Measurements from ENCODE around the gene OR5F1.

Gene OR5F1

GRCh38 chr11:55994525-55994924, at the start of gene OR5F1:
OR5F1 (minus strand) TSS chr11:55994625; CDS start chr11:55994625, 0 bp downstream.
- no peak within 1 kb of the TSS for H3K27ac ChIP-seq (ENCODE audit: low read length)
- H3K27me3 ChIP-seq (ENCODE audit: control insufficient read depth, insufficient read depth, low read length), result no peaks in the 10 kb centered on the region
- H3K9me3 ChIP-seq (ENCODE audit: control insufficient read depth, low read depth, low read length), result peaks cover 5% of the 10 kb centered on the region
- peaks cover 5% of the 10 kb centered on the region for H3K4me1 ChIP-seq (ENCODE audit: control insufficient read depth, low read depth, low read length)
- H3K4me3 ChIP-seq (ENCODE audit: low read length), result no peak within 1 kb of the TSS
- no peak within 1 kb of the TSS for H3K9ac ChIP-seq (ENCODE audit: low read length)
- no peaks in the 10 kb centered on the region for H3K36me3 ChIP-seq (ENCODE audit: control insufficient read depth, low read depth, low read length)

DNA sequence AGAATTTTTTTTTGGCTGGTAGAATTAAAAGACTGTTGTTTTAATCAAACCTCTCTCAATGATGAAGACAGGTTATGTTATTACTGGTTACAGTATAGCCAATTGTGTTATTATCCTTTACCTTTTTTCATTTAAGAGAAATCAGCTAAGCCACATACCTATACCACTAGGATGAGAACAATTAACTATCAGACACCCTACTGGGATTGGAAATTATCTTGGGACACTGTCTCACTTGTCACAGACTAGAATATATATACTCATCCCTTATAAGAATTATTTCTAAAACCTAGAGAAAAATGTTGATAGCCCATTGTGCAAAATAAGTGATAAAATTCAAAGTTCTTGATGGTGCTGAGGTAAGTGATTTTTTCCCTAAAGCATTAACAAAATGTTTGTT, 32.9 kb upstream of the OR5F1 start, which contains the start of gene OR5AS1:
Gene OR5AS1, plus strand, starts transcription at position 301 of the 400 bp plus-strand sequence. CDS start 2,765 bp downstream, outside the sequence.
- Histone ChIP-seq H3K9me3 (ENCODE audit: control insufficient read depth, low read depth, low read length) (peaks cover 4% of the 10 kb centered on the region), H3K4me3 (ENCODE audit: low read length) (no peak within 1 kb of the TSS), H3K27me3 (ENCODE audit: control insufficient read depth, insufficient read depth, low read length) (no peaks in the 10 kb centered on the region), H3K9ac (ENCODE audit: low read length) (no peak within 1 kb of the TSS), H3K4me1 (ENCODE audit: control insufficient read depth, low read depth, low read length) (no peaks in the 10 kb centered on the region), H3K36me3 (ENCODE audit: control insufficient read depth, low read depth, low read length) (no peaks in the 10 kb centered on the region), H3K27ac (ENCODE audit: low read length) (no peak within 1 kb of the TSS)

GRCh38 chr11:56013805-56014204, 19.4 kb upstream of the OR5F1 start:
- Histone ChIP-seq H3K4me1 (ENCODE audit: control insufficient read depth, low read depth, low read length) (no peaks in the 10 kb centered on the region), H3K9ac (ENCODE audit: low read length) (no peak overlapping the region), H3K4me3 (ENCODE audit: low read length) (no peak overlapping the region), H3K27me3 (ENCODE audit: control insufficient read depth, insufficient read depth, low read length) (no peaks in the 10 kb centered on the region), H3K9me3 (ENCODE audit: control insufficient read depth, low read depth, low read length) (no peaks in the 10 kb centered on the region), H3K36me3 (ENCODE audit: control insufficient read depth, low read depth, low read length) (no peaks in the 10 kb centered on the region), H3K27ac (ENCODE audit: low read length) (no peak overlapping the region)

- H3K4me1 ChIP-seq (ENCODE audit: control insufficient read depth, low read depth, low read length), result no peaks in the 10 kb centered on the region
- H3K9me3 ChIP-seq (ENCODE audit: control insufficient read depth, low read depth, low read length), result no peaks in the 10 kb centered on the region
- no peaks in the 10 kb centered on the region for H3K27me3 ChIP-seq (ENCODE audit: control insufficient read depth, insufficient read depth, low read length)
- no peaks in the 10 kb centered on the region for H3K36me3 ChIP-seq (ENCODE audit: control insufficient read depth, low read depth, low read length)
- H3K9ac ChIP-seq (ENCODE audit: low read length), result no peak overlapping the region
- H3K27ac ChIP-seq (ENCODE audit: low read length), result no peak overlapping the region
- H3K4me3 ChIP-seq (ENCODE audit: low read length), result no peak overlapping the region
These were observed 16.3 kb upstream of the OR5F1 start for GRCh38 chr11:56010716-56011115.

- no peaks in the 10 kb centered on the region for H3K27me3 ChIP-seq (ENCODE audit: control insufficient read depth, insufficient read depth, low read length)
- no peaks in the 10 kb centered on the region for H3K9me3 ChIP-seq (ENCODE audit: control insufficient read depth, low read depth, low read length)
- H3K4me1 ChIP-seq (ENCODE audit: control insufficient read depth, low read depth, low read length), result no peaks in the 10 kb centered on the region
- H3K4me3 ChIP-seq (ENCODE audit: low read length), result no peak overlapping the region
- H3K36me3 ChIP-seq (ENCODE audit: control insufficient read depth, low read depth, low read length), result no peaks in the 10 kb centered on the region
- no peak overlapping the region for H3K9ac ChIP-seq (ENCODE audit: low read length)
- no peak overlapping the region for H3K27ac ChIP-seq (ENCODE audit: low read length)
These were observed 23.5 kb downstream of the OR5F1 start for GRCh38 chr11:55970935-55971334.

- H3K27ac ChIP-seq (ENCODE audit: low read length), result no peak within 1 kb of the TSS
- H3K9ac ChIP-seq (ENCODE audit: low read length), result no peak within 1 kb of the TSS
- no peaks in the 10 kb centered on the region for H3K36me3 ChIP-seq (ENCODE audit: control insufficient read depth, low read depth, low read length)
These were observed 24.6 kb downstream of the OR5F1 start, which contains the start of gene OR10AG1 for GRCh38 chr11:55969845-55970244. OR10AG1 (minus strand) TSS chr11:55969945; CDS start chr11:55969907, 38 bp downstream.

DNA sequence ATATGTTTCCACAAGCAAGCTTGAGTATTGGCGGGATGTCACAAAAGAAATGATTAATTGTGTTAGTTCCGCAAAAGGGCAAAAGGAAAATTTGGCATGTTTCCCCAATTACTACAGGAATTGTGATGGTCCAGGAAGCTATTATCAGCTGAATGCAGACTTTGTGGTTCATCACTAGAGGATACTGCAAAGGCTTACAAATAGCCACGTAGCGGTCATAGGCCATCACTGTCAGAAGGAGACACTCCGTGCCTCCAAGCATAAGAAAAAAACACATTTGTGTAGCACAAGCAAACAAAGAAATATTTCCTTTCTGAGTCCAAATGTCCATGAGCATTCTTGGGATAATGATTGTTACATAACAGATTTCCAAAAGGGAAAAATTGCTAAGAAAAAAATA, 26.5 kb downstream of the OR5F1 start:
- H3K27ac ChIP-seq (ENCODE audit: low read length), result no peak overlapping the region
- no peaks in the 10 kb centered on the region for H3K4me1 ChIP-seq (ENCODE audit: control insufficient read depth, low read depth, low read length)
- H3K27me3 ChIP-seq (ENCODE audit: control insufficient read depth, insufficient read depth, low read length), result no peaks in the 10 kb centered on the region
- no peak overlapping the region for H3K4me3 ChIP-seq (ENCODE audit: low read length)
- H3K9ac ChIP-seq (ENCODE audit: low read length), result no peak overlapping the region
- no peaks in the 10 kb centered on the region for H3K36me3 ChIP-seq (ENCODE audit: control insufficient read depth, low read depth, low read length)
- no peaks in the 10 kb centered on the region for H3K9me3 ChIP-seq (ENCODE audit: control insufficient read depth, low read depth, low read length)

More at GRCh38 chr11:55969845-55970244, 24.6 kb downstream of the OR5F1 start, which contains the start of gene OR10AG1:
- no peak within 1 kb of the TSS for H3K4me3 ChIP-seq (ENCODE audit: low read length)
- H3K4me1 ChIP-seq (ENCODE audit: control insufficient read depth, low read depth, low read length), result no peaks in the 10 kb centered on the region
- no peaks in the 10 kb centered on the region for H3K27me3 ChIP-seq (ENCODE audit: control insufficient read depth, insufficient read depth, low read length)
- H3K9me3 ChIP-seq (ENCODE audit: control insufficient read depth, low read depth, low read length), result no peaks in the 10 kb centered on the region

DNA sequence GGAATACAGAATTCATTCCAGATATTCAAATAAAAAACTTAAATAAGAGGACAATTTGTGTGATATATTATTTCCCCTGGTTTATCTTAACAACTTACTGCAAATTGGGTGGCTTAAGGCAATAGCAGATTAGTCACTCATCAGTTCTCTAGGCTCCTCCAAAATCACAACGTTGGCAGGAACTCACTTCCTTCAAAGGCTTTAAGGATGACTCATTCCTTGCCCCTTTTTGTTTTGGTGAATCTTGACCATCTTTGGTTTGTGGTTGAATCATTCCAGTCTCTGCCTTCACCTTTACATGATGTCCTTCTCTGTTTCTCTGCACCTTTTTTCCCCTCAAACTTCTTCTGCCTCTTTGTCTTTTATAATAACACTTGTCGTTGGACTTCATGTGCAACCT, 28.0 kb downstream of the OR5F1 start:
- no peaks in the 10 kb centered on the region for H3K9me3 ChIP-seq (ENCODE audit: control insufficient read depth, low read depth, low read length)
- H3K27ac ChIP-seq (ENCODE audit: low read length), result no peak overlapping the region
- no peak overlapping the region for H3K9ac ChIP-seq (ENCODE audit: low read length)
- no peaks in the 10 kb centered on the region for H3K4me1 ChIP-seq (ENCODE audit: control insufficient read depth, low read depth, low read length)
- no peaks in the 10 kb centered on the region for H3K36me3 ChIP-seq (ENCODE audit: control insufficient read depth, low read depth, low read length)
- H3K27me3 ChIP-seq (ENCODE audit: control insufficient read depth, insufficient read depth, low read length), result no peaks in the 10 kb centered on the region
- H3K4me3 ChIP-seq (ENCODE audit: low read length), result no peak overlapping the region

DNA sequence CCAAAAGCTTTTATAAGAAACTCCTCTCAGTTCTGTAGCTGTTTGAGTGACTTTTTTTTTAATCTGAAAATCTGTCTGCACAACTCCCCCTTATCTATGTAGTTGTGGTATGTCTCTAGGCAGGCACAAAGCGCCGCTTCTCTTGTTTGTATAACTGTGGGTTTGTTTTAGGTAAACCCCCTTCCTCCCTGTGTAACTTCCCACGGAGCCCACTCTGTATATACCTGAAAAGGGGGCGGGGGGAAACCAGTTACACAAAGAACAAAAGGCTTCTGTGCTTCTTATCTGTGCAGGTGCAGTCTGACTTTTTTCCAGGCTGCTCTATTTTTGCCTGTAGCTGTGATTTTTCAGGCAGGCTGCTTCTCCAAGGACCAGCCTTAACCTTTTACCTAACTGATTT, 37.9 kb downstream of the OR5F1 start:
- no peaks in the 10 kb centered on the region for H3K4me1 ChIP-seq (ENCODE audit: control insufficient read depth, low read depth, low read length)
- H3K4me3 ChIP-seq (ENCODE audit: low read length), result no peak overlapping the region
- H3K27ac ChIP-seq (ENCODE audit: low read length), result no peak overlapping the region
- peaks cover 11% of the 10 kb centered on the region for H3K9me3 ChIP-seq (ENCODE audit: control insufficient read depth, low read depth, low read length)
- no peaks in the 10 kb centered on the region for H3K27me3 ChIP-seq (ENCODE audit: control insufficient read depth, insufficient read depth, low read length)
- no peaks in the 10 kb centered on the region for H3K36me3 ChIP-seq (ENCODE audit: control insufficient read depth, low read depth, low read length)
- no peak overlapping the region for H3K9ac ChIP-seq (ENCODE audit: low read length)

- H3K27ac ChIP-seq (ENCODE audit: low read length), result no peak overlapping the region
- H3K36me3 ChIP-seq (ENCODE audit: control insufficient read depth, low read depth, low read length), result no peaks in the 10 kb centered on the region
- H3K4me1 ChIP-seq (ENCODE audit: control insufficient read depth, low read depth, low read length), result peaks cover 3% of the 10 kb centered on the region
- H3K4me3 ChIP-seq (ENCODE audit: low read length), result no peak overlapping the region
- no peaks in the 10 kb centered on the region for H3K9me3 ChIP-seq (ENCODE audit: control insufficient read depth, low read depth, low read length)
- H3K27me3 ChIP-seq (ENCODE audit: control insufficient read depth, insufficient read depth, low read length), result no peaks in the 10 kb centered on the region
- H3K9ac ChIP-seq (ENCODE audit: low read length), result no peak overlapping the region
These were observed 45.1 kb downstream of the OR5F1 start for GRCh38 chr11:55949330-55949729.
